GM19463 (cell line): ENCODE results near the gene NT5DC2.

Experiments
- ATAC-seq: cut with Tn5 transposase; IDR thresholded peaks from one replicate; pipeline ENCODE4 v1.9.1; 2021; ENCODE audit warnings: mild to moderate bottlenecking, moderate library complexity; ENCODE audit not compliant: unreplicated experiment

Gene NT5DC2

GRCh38 chr3:52512727-52513126, 20.9 kb downstream of the NT5DC2 start:
- no peak for ATAC-seq

- no peak for ATAC-seq
Measured at GRCh38 chr3:52512105-52512504, 21.6 kb downstream of the NT5DC2 start.

- ATAC-seq: no peak
Measured at GRCh38 chr3:52511509-52511908, 22.1 kb downstream of the NT5DC2 start.

GRCh38 chr3:52509753-52510328, 23.8 kb downstream of the NT5DC2 start:
- no peak for ATAC-seq

GRCh38 chr3:52507359-52507758, 26.3 kb downstream of the NT5DC2 start:
- ATAC-seq: no peak

GRCh38 chr3:52506266-52506966, 27.2 kb downstream of the NT5DC2 start:
- ATAC-seq: no peak

GRCh38 chr3:52504977-52505376, 28.7 kb downstream of the NT5DC2 start:
- ATAC-seq: no peak

GRCh38 chr3:52503788-52504424, 29.8 kb downstream of the NT5DC2 start:
- ATAC-seq: no peak

GRCh38 chr3:52502808-52503350, 30.8 kb downstream of the NT5DC2 start:
- ATAC-seq: no peak

GRCh38 chr3:52502001-52502400, 31.7 kb downstream of the NT5DC2 start:
- ATAC-seq: no peak

GRCh38 chr3:52501046-52501445, 32.6 kb downstream of the NT5DC2 start:
- no peak for ATAC-seq

GRCh38 chr3:52498137-52499054, 35.3 kb downstream of the NT5DC2 start:
- ATAC-seq: no peak

- ATAC-seq: no peak
Measured at GRCh38 chr3:52495777-52496602, 37.7 kb downstream of the NT5DC2 start.

- no peak for ATAC-seq
Measured at GRCh38 chr3:52494886-52495495, 38.7 kb downstream of the NT5DC2 start, which contains the start of gene STAB1. Gene STAB1 (plus strand): TSS chr3:52495338. CDS start chr3:52495414, 76 bp downstream.

GRCh38 chr3:52494445-52494844, 39.2 kb downstream of the NT5DC2 start:
- no peak for ATAC-seq

- ATAC-seq: no peak
Measured at GRCh38 chr3:52493232-52494017, 40.2 kb downstream of the NT5DC2 start.

GRCh38 chr3:52492059-52492458, 41.6 kb downstream of the NT5DC2 start:
- no peak for ATAC-seq

GRCh38 chr3:52490939-52491526, 42.6 kb downstream of the NT5DC2 start:
- no peak for ATAC-seq
